Measurements from ENCODE around the gene CNIH2.

CNIH2 gene

DNA sequence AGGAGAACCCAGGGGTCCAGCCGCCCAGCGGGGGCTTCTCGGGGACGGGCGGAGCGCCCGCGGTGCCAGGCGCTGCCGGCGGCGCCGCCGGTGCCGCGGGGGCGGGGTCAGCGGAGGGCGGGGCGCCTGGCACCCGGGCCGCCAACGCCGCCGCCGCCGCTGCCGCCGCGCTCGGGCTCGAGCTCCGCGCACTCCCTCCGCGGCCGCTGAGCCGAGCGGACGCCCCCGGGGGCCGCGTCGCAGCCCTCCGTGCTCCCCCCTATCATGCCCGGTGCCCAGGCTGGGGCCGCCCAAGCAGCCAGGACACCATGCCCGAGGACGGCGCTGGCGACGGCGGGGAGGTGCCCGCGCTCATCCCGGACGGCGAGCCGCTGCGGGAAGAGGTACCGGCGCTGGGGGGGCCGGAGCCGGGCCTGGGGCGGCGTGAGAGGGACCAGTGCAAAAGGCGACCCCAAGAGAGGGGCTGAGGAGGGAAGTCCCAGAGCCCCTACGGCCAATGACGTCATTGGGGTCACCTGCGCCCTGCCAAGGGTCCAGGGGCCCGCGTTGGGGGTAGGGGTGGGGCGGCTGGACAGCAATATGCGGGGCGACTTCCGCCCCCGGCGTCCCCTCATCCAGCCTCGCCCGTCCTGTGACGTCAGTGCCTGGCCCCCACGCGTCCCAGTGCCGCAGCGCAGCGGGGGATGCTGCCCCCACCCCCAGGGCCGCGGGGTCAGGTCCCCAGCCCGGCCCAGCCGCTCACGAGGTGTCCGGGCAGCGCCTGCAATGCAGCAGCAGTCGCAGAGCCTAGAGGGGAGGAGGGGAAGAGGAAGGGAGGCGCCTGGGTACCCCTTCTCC, 13.9 kb downstream of the CNIH2 start, which contains the start of gene TMEM151A:
TSS of gene TMEM151A (plus strand) at position 189 of the 837 bp plus-strand sequence. CDS start at position 309, 120 bp downstream.
- DNase-seq (ENCODE audit: low read depth): no peak
- H3K4me3 ChIP-seq (ENCODE audit: low read depth, low read length): no peak within 1 kb of the TSS
- TF ChIP-seq, protein P1, sequence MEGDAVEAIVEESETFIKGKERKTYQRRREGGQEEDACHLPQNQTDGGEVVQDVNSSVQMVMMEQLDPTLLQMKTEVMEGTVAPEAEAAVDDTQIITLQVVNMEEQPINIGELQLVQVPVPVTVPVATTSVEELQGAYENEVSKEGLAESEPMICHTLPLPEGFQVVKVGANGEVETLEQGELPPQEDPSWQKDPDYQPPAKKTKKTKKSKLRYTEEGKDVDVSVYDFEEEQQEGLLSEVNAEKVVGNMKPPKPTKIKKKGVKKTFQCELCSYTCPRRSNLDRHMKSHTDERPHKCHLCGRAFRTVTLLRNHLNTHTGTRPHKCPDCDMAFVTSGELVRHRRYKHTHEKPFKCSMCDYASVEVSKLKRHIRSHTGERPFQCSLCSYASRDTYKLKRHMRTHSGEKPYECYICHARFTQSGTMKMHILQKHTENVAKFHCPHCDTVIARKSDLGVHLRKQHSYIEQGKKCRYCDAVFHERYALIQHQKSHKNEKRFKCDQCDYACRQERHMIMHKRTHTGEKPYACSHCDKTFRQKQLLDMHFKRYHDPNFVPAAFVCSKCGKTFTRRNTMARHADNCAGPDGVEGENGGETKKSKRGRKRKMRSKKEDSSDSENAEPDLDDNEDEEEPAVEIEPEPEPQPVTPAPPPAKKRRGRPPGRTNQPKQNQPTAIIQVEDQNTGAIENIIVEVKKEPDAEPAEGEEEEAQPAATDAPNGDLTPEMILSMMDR (IDR thresholded peaks at IDR 0.05; ENCODE audit: low read depth, low read length, missing control alignments): no peak

DNA sequence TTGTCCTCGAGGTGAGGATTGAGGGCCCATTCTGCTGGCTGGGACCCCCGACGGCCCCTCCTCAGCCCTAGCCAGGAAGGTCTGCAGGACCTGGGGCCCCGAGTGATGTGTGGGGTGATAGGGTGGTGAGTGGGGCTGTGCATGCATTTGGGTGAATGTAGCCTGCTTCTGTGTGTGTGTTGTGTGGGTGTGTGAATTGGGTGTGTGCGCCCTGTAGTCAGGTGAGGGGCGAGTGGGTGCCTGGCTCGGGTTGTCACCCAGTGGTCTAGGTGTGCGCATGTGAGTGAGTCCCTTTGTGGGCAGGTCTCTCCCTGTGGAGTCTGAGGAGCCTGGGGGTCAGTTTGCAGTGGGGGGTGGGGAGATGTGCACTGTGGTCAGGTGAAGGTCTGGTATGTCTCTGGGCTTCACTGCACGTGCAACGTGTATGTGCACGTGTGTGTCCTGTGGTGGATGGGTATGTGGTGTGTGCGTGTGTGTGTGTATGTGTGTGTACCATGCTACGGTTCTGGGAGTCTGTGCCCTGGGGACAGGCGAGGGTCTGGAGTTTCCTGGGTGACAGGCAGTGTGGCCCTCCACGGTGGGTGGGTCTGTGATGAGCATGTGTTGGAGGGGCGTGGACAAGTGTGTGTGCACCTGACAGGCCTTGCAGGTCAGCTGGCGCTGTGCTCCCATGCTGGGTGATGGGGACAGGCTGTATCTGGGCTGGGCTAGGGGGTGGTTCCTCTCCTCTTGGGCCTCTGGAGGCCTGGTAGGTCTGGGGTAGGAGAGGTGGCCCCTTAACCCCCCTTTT, 14.8 kb downstream of the CNIH2 start:
- H3K4me3 ChIP-seq (ENCODE audit: low read depth, low read length): no peak overlapping the region
- DNase-seq (ENCODE audit: low read depth): no peak
- TF ChIP-seq, protein P1 (IDR thresholded peaks at IDR 0.05; ENCODE audit: low read depth, low read length, missing control alignments): no peak

DNA sequence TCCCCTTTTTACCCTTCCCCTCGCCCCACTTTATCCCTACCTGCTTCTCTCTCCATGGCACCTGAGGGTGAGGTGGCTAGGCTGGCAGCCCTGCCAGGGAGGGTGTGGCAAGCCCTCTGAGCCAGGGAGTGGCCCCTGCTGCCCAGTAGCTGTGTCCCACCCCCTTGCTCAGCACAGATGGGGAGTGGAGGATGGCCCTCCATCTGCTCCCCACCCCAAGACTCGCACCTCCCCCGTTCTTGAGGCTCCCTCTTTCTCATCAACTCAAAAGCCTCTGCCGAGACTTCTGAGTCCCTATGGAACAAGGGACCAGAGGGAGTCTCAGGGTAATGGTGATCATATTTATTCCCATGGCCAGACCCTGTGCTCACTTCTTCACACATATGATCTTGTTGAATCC, 15.4 kb downstream of the CNIH2 start:
- TF ChIP-seq, protein P1 (IDR thresholded peaks at IDR 0.05; ENCODE audit: low read depth, low read length, missing control alignments): no peak
- DNase-seq (ENCODE audit: low read depth): no peak
- no peak overlapping the region for H3K4me3 ChIP-seq (ENCODE audit: low read depth, low read length)

DNA sequence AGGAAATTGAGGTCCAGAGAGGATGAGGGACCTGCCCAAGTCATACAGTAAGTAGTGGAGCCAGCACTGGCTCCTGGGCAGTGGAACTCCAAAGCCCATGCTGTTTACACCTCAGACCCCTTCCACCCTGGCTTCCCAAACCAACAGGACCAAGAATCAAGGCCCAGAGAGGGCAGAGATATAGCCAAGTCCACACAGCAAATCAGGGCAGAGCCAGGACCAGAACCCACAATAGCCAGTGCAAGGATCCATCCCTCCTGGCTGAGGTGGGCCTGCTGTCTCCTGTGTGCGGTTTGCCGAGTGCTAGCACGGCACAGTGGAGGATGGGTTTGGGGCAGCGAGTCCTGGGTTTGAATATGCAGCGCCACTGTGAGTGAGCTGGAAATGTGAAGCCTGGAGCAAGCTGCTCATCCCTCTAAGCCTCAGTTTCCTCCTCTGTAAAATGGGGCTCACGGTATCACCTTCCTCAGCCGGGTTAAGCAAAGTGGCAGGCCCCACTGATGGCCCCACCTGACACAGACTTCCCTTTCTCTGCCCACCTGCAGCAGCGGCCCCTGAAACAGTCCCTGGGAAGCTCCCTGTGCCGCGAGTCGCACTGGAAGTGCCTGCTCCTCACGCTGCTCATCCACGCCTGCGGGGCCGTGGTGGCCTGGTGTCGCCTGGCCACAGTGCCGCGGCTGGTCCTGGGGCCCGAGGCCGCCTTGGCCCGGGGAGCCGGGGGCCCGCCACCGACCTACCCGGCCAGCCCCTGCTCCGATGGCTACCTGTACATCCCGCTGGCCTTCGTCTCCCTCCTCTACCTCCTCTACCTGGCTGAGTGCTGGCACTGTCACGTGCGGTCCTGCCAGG, 16.0 kb downstream of the CNIH2 start:
- DNase-seq (ENCODE audit: low read depth): no peak
- no peak overlapping the region for H3K4me3 ChIP-seq (ENCODE audit: low read depth, low read length)
- TF ChIP-seq, protein P1 (IDR thresholded peaks at IDR 0.05; ENCODE audit: low read depth, low read length, missing control alignments): no peak

DNA sequence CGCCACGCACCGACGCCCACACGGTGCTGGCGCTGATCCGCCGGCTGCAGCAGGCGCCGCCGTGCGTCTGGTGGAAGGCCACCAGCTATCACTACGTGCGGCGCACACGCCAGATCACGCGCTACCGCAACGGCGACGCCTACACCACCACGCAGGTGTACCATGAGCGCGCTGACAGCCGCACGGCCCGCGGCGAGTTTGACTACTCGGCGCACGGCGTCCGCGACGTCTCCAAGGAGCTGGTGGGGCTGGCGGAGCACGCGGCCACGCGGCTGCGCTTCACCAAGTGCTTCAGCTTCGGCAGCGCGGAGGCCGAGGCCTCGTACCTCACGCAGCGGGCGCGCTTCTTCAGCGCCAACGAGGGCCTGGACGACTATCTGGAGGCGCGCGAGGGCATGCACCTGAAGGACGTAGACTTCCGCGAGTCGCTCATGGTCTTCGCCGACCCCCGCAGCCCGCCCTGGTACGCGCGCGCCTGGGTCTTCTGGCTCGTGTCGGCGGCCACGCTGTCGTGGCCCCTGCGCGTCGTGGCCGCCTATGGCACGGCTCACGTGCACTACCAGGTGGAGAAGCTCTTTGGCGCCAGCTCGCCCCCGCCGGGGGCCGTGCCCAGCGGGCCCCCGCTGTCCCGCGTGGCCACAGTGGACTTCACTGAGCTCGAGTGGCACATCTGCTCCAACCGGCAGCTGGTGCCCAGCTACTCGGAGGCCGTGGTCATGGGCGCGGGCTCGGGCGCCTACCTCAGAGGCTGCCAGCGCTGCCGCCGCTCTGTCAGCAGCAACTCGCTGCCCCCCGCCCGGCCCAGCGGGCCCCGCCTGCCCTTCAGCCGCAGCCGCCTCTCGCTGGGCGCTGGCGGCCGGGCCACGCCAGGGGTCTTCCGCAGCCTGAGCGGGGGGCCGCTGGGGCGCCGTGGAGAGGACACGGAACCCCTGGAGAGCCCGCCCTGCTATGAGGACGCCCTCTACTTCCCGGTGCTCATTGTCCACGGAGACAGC, 16.9 kb downstream of the CNIH2 start:
- DNase-seq (ENCODE audit: low read depth): no peak
- H3K4me3 ChIP-seq (ENCODE audit: low read depth, low read length): no peak overlapping the region
- TF ChIP-seq, protein P1 (IDR thresholded peaks at IDR 0.05; ENCODE audit: low read depth, low read length, missing control alignments): no peak

Measured in GM12864 (cell line).